ENCODE results near the gene ARMH2. TPM values are rescaled to one million over a fixed set of nuclear protein-coding genes. Genes with fewer than 3 reads are reported as not detected.

ARMH2 gene
- total RNA-seq, 1 experiment from 2014 or later: not detected

DNA sequence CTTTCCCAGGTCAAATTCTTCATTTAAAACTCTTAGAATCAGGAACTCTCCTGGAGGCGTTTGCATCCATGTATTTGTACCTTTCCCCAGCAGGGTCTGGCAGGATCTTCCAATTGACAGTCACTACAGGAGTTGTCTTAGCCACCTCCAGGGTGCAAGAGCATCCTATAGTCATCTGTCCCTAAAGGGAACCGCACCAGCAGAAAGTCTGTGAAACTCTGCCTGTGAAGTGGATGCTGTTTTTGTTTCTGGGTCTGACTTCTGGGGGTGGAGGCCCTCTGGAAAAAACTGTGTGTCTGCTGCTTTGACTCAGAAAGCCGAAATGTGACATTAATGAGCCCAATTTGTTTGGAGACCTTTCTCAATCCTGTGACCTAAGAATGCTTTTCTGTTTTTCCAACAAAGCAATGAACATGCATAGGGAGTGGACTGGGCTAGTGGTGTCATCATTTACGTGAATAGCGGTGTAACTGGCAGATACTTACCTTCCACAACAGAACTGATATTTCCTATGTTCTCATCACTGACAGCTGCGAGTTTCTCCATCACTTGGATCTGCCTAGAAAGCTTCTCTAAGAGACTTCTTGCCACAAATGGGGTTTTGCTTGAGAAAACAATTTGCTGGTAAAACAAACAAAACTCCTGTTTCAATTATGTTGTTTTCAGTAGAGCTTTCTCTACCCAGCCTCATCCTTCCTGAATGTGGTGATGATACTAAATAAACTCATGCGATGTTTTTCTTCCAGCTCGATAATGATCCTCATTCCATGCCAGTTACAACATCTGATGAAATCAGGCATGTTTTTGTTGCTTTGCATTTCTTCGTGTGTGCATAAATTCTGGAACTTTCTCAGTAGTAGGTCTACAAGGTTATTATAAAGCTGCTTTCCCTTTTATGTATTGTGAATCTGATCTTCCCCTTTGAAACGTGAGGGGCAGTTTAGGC is 33.3 kb upstream of the ARMH2 start:
- Histone ChIP-seq H3K4me1 (no peaks in the 10 kb centered on the region), H3K4me3 (ENCODE audit: low read depth, low read length) (no peak overlapping the region), H3K36me3 (ENCODE audit: control insufficient read depth, insufficient read depth, low read length) (no peaks in the 10 kb centered on the region), H3K9me3 (no peaks in the 10 kb centered on the region), H3K27me3 (replicated peaks; ENCODE audit: control insufficient read depth, insufficient read depth, low read length) (no peaks in the 10 kb centered on the region)
- ChIA-PET POLR2A (no interaction called here), CTCF (no interaction called here)
- TF ChIP-seq, protein P1, sequence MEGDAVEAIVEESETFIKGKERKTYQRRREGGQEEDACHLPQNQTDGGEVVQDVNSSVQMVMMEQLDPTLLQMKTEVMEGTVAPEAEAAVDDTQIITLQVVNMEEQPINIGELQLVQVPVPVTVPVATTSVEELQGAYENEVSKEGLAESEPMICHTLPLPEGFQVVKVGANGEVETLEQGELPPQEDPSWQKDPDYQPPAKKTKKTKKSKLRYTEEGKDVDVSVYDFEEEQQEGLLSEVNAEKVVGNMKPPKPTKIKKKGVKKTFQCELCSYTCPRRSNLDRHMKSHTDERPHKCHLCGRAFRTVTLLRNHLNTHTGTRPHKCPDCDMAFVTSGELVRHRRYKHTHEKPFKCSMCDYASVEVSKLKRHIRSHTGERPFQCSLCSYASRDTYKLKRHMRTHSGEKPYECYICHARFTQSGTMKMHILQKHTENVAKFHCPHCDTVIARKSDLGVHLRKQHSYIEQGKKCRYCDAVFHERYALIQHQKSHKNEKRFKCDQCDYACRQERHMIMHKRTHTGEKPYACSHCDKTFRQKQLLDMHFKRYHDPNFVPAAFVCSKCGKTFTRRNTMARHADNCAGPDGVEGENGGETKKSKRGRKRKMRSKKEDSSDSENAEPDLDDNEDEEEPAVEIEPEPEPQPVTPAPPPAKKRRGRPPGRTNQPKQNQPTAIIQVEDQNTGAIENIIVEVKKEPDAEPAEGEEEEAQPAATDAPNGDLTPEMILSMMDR (IDR thresholded peaks at IDR 0.05; ENCODE audit: insufficient read depth in 1 of 2, low read depth in 1 of 2, low read length in 1 of 2, severe bottlenecking in 1 of 2, unreplicated experiment in 1 of 2): no peak
- Mint-ChIP-seq H3K27ac (ENCODE audit: unreplicated experiment) (no peak overlapping the region), H3K4me3 (ENCODE audit: unreplicated experiment) (no peak overlapping the region), H3K9me3 (ENCODE audit: unreplicated experiment) (no peaks in the 10 kb centered on the region), H3K36me3 (ENCODE audit: insufficient read depth, unreplicated experiment) (no peaks in the 10 kb centered on the region), H3K27me3 (ENCODE audit: insufficient read depth, unreplicated experiment) (no peaks in the 10 kb centered on the region), H3K4me1 (ENCODE audit: low read depth, unreplicated experiment) (no peaks in the 10 kb centered on the region)
- intact Hi-C loops (cut with micrococcal nuclease; ENCODE audit: unreplicated experiment): no loop called here
- no peak for DNase-seq
- BruUV-seq (replicated peaks): no TSS peak

DNA sequence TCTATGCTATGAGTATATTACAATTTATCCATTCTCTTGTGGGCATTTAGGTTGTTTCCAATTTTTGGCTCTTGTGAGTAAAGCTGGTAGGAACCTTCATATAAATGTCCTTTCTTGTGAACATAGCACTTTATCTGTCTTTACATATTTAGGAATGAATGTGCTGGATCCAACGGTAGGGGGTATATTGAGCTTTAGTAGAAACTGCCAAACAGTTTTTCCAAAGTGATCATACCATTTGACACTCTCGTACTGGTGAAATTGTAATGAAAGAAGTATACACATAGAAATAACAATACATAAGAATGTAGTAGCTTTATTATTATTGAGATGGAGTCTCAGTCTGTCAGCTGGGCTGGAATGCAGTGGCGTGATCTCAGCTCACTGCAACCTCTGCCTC is 30.9 kb upstream of the ARMH2 start:
- no TSS peak for BruUV-seq (replicated peaks)

DNA sequence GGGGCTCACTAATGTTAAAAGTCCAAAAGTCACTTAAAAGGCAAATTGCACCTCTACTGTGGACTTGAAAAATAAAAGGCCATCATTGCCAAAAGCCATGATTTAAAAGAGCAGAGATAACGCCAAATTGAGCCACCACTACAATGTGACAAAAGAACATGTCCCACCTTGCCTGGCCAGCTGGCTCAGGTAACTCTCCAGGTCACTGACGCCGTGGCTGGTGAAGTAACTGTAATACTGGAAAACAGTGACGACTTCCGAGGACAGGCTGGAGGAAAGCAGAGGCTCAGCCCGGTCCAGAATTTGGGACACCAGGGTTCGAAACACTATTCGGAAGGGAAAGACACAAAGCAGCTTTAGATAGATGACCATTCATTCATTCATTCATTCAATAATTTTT is 29.3 kb upstream of the ARMH2 start:
- Histone ChIP-seq H3K4me3 (ENCODE audit: low read depth, low read length) (no peak overlapping the region), H3K36me3 (ENCODE audit: control insufficient read depth, insufficient read depth, low read length) (no peaks in the 10 kb centered on the region), H3K9me3 (no peaks in the 10 kb centered on the region), H3K4me1 (peaks cover 8% of the 10 kb centered on the region; the same call in 1 of the 2 replicates), H3K27me3 (replicated peaks; ENCODE audit: control insufficient read depth, insufficient read depth, low read length) (no peaks in the 10 kb centered on the region)
- no TSS peak for BruUV-seq (replicated peaks)
- H3K36me3 Mint-ChIP-seq (ENCODE audit: insufficient read depth, unreplicated experiment): no peaks in the 10 kb centered on the region
- H3K27ac Mint-ChIP-seq (ENCODE audit: unreplicated experiment): no peak overlapping the region
- no peaks in the 10 kb centered on the region for H3K9me3 Mint-ChIP-seq (ENCODE audit: unreplicated experiment)
- H3K4me3 Mint-ChIP-seq (ENCODE audit: unreplicated experiment): no peak overlapping the region
- H3K27me3 Mint-ChIP-seq (ENCODE audit: insufficient read depth, unreplicated experiment): no peaks in the 10 kb centered on the region
- no peak for DNase-seq
- ChIA-PET CTCF (interaction anchor here (0.5 kb wide), 1 partner anchor 83 kb away, joined by 3 read pairs; no protein-coding TSS in a partner anchor), POLR2A (no interaction called here)
- peaks cover 6% of the 10 kb centered on the region for H3K4me1 Mint-ChIP-seq (ENCODE audit: low read depth, unreplicated experiment)
- TF ChIP-seq, protein P1 (IDR thresholded peaks at IDR 0.05; ENCODE audit: insufficient read depth in 1 of 2, low read depth in 1 of 2, low read length in 1 of 2, severe bottlenecking in 1 of 2, unreplicated experiment in 1 of 2): no peak
- intact Hi-C loops (cut with micrococcal nuclease; ENCODE audit: unreplicated experiment): no loop called here

More for the DNA sequence above, 30.9 kb upstream of the ARMH2 start:
- peaks cover under 1% of the 10 kb centered on the region; the same call in 1 of the 2 replicates for H3K4me1 ChIP-seq
- Mint-ChIP-seq H3K36me3 (ENCODE audit: insufficient read depth, unreplicated experiment) (no peaks in the 10 kb centered on the region), H3K9me3 (ENCODE audit: unreplicated experiment) (no peaks in the 10 kb centered on the region), H3K27ac (ENCODE audit: unreplicated experiment) (no peak overlapping the region), H3K27me3 (ENCODE audit: insufficient read depth, unreplicated experiment) (no peaks in the 10 kb centered on the region), H3K4me1 (ENCODE audit: low read depth, unreplicated experiment) (no peaks in the 10 kb centered on the region), H3K4me3 (ENCODE audit: unreplicated experiment) (no peak overlapping the region)
- no peaks in the 10 kb centered on the region for H3K36me3 ChIP-seq (ENCODE audit: control insufficient read depth, insufficient read depth, low read length)
- intact Hi-C loops (cut with micrococcal nuclease; ENCODE audit: unreplicated experiment): no loop called here
- ChIA-PET CTCF (no interaction called here), POLR2A (no interaction called here)
- TF ChIP-seq, protein P1 (IDR thresholded peaks at IDR 0.05; ENCODE audit: insufficient read depth in 1 of 2, low read depth in 1 of 2, low read length in 1 of 2, severe bottlenecking in 1 of 2, unreplicated experiment in 1 of 2): no peak
- no peak overlapping the region for H3K4me3 ChIP-seq (ENCODE audit: low read depth, low read length)
- no peaks in the 10 kb centered on the region for H3K9me3 ChIP-seq
- H3K27me3 ChIP-seq (replicated peaks; ENCODE audit: control insufficient read depth, insufficient read depth, low read length): no peaks in the 10 kb centered on the region
- no peak for DNase-seq
